Spleen (tissue), 7 donors: Measurements from ENCODE around the gene RSL1D1.

Source experiments
- CTCF ChIP-seq, 11 experiments: fragments of 200-600 bp in 7 of 11; fragments of 450-650 bp in 4 of 11; sonication (generic) in 4 of 11; IDR thresholded peaks in 8 of 11; conservative IDR thresholded peaks in 3 of 11; 1 replicate in 7 of 11; 2 replicates in 4 of 11; pipeline versions ENCODE4 v1.4.0 to v1.8.0; 2016 to 2021; ENCODE audit warnings: antibody characterized with exemption in 11 of 11, inconsistent platforms in 4 of 11, mild to moderate bottlenecking in 1 of 11
- POLR2A ChIP-seq, 3 donors: fragments of 450-650 bp; IDR thresholded peaks; one replicate each; pipeline ENCODE4 v1.5.1; 2017; ENCODE audit warnings: antibody characterized with exemption in 3 of 3, mild to moderate bottlenecking in 1 of 3
- donor health status: DM: no; HTN: no; CAD: no; lungs with moderate emphysema.
- donor health status: DM: no; HTN: no; CAD: no.
- donor health status: DM: no; HTN: no; CAD: no.

- no peak for TF ChIP-seq CTCF (IDR thresholded peaks at IDR 0.05 in 8 of 11, conservative IDR thresholded peaks at IDR 0.05 in 3 of 11)
- no peak for TF ChIP-seq POLR2A (IDR thresholded peaks at IDR 0.05)
These were observed 35.2 kb downstream of the RSL1D1 start for GRCh38 chr16:11816123-11816522.
